ENCODE data around the gene ACAD10.

Gene ACAD10

DNA sequence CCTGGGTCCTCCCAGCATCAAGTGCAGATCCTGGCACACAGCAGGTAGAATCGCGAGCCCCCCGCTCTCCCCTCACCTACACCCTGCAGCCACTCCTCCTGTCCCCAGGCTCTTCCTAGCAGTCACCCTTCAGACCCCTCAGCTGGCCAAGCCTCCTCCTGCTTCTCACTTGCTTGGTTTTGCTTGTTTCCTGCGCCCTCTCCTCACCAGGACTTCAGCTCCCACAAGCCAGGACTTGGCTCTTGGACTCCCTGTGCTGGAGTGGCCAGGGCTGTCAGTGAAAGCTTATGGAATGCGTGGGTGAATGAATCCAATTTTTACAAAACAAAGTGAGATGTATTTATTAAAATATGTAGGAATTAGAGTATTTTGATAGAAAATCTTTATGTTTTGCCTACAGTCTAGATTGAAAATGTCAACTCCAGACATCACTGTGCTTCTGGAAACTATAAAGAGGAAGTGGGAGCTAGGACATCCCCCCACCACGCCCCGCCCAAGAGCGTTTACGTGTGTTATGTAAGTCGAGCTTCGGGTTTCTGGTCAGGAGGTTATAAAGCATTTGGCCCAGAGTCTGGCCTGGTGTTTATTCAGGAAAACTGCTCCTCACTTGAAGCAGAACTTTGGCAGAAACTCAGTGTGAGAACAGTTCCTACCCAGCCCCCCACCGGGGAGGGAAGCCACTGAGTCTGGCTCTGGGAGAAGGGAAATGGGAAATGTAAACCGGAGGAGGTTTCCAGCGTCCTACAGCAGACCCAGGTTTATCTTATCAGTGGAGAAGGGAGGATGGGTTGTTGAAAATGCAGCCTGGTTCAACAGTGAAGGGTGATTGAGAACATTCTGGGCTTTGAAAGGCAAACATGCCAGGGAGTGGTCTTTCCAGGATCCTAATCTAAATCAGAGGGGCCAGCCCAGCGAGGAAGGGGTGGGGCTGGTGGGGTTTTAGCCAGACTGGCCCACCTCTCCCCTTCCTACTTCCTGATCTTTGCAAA is 89.6 kb downstream of the ACAD10 start:
- peak; percentile 30 for FAIRE-seq
- peak; percentile 45 for DNase-seq (ENCODE audit: low spot score)

DNA sequence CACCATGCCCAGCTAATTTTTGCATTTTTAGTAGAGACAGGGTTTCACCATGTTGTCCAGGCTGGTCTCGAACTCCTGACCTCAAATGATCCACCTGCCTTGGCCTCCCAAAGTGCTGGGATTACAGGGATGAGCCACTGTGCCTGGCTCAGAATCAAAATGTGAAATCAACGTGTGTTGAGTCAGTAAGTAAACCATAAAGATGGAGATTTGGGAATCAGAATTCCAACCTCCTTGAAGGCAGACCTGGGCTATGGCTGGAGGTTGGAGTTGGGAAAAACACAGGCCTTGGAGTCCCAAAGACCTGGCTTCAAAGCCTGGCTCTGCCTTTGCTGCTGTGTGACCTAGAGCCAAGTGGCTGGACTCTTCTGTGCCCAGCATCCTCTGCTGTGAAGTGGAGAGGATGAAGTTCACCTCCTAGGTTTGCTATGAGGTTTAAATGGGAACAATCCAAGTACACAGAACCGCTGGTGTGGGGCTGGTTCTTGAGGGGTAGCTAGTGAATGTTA is 91.0 kb downstream of the ACAD10 start:
- no peak for FAIRE-seq
- no peak for DNase-seq (ENCODE audit: low spot score)

DNA sequence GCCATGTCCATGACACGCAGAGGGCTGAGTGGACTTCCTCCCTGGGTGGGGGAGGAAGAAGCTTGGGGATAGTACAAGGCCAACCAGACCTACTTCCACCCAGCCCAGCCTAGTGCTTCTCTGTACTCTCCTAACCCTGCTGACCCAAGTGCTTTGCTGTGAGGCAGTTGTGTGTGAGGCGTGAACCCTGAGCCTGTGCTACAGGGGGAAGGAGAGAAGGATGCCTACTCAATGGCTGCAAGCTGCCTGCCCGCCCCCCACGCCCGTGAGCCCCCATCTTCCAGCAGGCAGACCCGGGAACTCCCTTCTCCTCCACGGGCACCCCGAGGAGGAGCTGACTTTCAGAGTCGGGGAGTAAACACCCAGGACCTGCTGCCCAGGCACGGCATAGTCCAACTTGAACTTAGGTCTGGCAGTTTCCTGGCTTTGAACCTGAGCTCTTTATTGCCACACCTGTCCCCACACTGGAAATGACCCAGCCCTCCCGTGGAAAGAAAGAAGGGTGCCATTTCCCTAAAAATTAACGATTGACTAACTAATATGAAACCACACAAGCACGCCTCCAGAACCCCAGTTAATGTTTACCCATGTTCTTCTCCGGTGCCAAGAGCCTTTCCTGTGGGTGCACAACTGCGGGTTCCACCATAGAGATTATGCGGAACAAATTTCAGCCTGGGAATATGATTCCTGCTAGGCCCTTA is 91.6 kb downstream of the ACAD10 start:
- FAIRE-seq (peak; percentile 87), DNase-seq (ENCODE audit: low spot score) (peak; percentile 55)

DNA sequence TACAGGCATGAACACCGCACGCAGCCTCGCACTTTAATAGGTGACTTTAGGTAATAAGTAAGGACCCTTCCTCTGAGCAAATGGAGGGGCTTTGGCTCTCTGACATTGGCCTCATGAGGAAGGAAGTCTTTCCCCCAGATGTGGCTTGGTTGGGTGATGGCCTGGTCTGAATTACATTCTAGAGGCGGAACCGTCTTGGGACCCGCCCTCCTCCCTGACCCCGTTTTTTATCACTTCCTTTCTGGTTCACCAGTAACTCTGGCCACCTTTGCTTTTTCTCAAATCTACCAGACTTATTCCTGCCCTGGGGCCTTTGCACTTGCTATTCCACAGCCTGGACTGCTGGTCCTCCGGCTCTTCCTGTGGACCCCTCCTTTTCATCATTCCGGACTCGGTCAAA is 94.3 kb downstream of the ACAD10 start:
- FAIRE-seq (no peak), DNase-seq (ENCODE audit: low spot score) (no peak)

DNA sequence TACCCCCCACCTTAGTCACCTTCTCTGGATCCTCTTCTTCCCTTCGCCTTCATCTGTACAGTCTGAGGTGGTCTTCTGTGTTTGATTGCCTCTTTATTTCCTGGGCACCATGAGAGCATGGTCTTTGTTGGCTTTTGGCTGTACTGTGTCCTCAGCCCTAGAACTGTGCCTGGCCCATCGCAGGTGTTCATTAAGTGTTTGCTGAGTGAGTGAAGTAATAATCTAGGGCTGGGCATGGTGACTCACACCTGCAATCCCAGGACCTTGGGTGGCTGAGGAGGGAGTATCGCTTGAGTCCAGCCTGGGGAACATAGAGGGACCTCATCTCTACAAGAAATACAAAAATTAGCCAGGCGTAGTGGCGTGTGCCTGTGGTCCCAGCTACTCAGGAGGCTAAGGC is 94.8 kb downstream of the ACAD10 start:
- FAIRE-seq (no peak), DNase-seq (ENCODE audit: low spot score) (no peak)

DNA sequence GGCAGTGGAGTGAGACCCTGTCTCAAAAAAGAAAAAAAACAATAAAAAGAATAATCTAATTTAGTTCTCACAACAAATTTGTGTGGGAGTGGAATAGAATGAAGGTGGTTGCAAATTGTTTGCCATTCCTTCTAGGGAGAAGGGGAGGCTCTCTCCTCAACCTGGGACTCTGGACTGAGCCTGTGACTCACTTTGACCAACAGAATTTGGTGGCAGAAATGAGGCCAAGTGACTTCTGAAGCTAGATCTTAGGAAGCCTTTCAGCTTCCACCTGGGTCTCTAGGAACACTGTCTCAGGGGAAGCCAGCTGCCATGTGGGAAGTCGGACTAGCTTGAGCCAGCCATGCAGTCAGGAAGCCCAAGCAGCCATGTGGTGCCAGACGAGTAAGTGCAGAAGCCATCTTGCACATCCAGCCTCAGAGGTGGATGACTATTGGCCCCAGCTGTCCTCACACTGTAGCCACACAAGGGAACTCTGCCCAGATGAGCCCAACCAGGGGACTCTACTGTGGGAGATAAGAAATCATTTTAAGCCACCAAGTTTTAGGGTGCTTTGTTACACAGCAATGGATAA is 95.3 kb downstream of the ACAD10 start:
- no peak for DNase-seq (ENCODE audit: low spot score)
- no peak for FAIRE-seq

DNA sequence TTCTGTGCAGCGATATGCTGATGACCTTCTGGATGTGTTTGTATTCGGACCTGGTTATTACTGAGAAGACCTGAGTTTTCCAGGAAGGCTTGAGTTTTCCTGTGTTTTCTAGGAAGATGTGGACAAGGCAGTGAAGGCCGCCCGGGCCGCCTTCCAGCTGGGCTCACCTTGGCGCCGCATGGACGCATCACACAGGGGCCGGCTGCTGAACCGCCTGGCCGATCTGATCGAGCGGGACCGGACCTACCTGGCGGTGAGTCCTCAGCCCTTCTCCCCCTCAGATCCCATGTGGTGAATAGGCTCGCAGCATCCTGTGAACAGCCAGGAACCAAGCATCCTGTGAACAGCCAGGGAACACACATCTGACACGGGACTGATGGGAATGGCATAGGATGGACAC is 97.2 kb downstream of the ACAD10 start:
- no peak for FAIRE-seq

DNA sequence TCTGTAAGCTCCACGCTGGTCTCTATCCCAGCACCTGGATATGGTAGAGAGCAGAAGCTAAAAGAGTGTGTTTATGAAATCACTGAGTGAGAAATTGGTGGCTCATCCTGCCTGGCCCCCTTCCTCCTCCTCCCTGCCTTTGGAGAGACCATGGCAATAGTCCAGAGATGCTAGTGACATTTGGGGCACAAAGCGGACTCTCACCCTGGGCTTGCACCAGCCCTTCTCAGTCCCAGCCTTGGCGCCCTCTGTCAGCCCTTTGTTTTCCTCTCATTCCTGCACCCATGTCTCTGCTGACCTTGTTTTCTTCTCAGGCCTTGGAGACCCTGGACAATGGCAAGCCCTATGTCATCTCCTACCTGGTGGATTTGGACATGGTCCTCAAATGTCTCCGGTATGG is 99.1 kb downstream of the ACAD10 start:
- no peak for DNase-seq (ENCODE audit: low spot score)
- FAIRE-seq: no peak

More for the DNA sequence above, 97.2 kb downstream of the ACAD10 start:
- no peak for DNase-seq (ENCODE audit: low spot score)

DNA sequence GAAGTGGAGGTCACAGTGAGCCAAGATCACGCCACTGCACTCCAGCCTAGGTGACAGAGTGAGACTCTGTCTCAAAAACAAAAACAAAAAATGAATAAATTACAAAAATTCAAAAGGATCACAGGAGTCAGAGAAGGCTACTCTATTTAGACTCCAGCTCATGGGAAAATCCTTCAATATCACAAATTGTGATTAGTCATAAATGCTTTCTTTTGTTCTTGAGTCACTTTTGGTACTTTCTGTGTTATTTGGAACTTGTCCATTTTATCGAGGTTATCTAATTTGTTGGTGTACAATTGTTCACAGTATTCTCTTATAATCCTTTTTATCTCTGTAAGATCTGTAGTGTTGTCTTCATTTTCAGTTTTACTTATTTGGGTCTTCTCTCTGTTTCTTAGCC is 99.8 kb downstream of the ACAD10 start:
- FAIRE-seq (peak; percentile 34), DNase-seq (ENCODE audit: low spot score) (no peak)

DNA sequence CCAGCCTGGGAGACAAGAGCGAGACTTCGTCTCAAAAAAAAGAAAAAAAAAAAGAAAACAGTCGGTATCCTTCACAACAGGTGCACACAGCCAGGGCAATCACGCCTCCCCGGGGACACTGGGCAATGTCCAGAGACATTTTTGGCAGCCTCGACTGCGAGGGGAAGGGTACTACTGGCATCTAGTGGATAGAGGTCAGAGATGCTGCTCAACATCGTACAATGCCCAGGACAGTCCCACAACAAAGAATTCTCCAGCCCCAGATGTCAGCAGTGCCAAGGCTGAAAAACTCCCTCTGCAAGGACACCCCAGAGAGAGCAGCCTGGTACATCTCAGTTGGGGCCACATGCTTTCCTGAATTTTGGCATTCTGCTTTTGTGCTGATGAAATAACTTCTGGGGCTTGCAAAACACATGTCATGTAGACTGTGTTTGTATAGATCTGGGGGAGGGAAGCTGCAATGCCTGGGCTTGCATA is 102.4 kb downstream of the ACAD10 start:
- DNase-seq (ENCODE audit: low spot score) (peak; percentile 20), FAIRE-seq (no peak)

DNA sequence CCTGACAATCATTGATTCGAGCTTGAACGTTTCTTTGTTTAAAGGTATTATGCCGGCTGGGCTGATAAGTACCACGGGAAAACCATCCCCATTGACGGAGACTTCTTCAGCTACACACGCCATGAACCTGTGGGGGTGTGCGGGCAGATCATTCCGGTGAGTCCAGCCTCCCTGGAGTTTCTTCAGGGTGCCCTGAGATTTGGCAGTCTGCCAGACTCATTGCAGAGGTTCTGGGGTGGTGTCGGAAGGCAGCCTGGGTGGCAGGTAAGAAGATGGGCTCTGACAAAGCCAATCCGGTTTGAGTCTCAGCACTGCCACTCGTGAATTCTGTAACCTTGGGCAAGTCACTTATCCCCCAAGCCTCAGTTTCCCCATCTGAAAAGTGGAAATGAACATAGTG is 103.9 kb downstream of the ACAD10 start:
- FAIRE-seq (no peak), DNase-seq (ENCODE audit: low spot score) (no peak)

DNA sequence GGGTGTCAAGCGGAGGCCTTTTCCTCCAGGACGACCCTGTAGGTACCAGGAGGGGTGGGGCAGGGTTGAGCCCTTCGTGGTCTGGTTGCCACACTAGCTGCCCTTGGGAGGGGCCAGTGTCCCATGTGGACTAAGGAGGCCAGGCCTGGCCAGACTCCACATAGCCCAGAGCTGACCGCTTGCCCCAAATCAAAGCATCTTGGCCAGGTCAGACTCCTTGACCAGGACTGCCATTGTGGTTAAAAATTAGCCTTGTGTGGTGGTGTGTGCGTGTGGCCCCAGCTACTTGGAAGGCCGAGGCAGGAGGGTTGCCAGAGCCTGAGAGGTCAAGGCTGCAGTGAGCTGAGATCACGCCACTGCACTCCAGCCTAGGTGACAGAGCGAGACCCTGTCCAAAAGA is 105.7 kb downstream of the ACAD10 start:
- FAIRE-seq: peak; percentile 82
- DNase-seq (ENCODE audit: low spot score): peak; percentile 51

DNA sequence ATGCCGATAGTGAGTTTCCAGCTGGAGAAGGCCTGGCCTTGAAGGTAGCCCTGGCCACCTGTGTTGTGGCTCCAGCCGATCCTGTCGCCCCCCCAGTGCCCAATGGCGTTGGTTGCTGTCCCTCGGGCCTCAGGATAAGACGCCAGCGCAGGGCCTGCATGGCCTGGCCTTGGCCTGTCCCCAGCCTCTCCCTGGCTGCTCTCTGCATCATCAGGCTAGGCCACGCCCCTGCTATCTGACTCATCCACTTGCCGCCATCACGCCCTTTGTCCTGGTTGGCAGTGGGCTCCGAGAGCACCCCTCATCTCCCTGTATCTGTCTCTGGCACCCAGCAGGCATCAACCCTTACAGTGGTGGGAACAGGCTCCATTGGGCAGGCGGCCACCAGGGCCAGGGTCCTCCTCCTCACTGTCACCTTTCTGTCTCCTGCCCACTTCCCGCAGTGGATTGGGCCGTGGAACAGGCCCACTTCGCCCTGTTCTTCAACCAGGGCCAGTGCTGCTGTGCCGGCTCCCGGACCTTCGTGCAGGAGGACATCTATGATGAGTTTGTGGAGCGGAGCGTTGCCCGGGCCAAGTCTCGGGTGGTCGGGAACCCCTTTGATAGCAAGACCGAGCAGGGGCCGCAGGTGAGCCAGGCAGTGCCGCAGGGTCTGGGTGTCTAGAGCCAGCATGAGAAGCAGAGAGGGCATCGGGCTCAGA is 106.5 kb downstream of the ACAD10 start:
- FAIRE-seq (no peak), DNase-seq (ENCODE audit: low spot score) (no peak)

DNA sequence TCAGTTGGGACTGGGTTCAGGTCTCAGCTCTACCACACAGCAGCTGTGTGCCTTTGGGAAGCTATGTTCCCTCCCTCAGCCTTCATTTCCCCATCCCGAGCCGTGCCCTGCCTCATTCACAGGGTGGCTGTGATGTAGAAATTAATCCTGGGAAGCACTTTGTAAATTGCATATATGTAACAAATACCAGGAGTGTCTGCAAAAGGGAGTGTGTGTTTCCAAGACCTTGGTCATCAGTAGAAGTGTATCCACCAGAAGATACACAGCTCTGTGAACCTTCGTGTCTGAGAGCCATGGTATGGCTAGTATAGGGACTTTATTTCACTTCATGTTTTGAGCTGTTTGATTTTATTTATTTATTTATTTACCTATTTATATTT is 107.0 kb downstream of the ACAD10 start:
- DNase-seq (ENCODE audit: low spot score): no peak
- no peak for FAIRE-seq

DNA sequence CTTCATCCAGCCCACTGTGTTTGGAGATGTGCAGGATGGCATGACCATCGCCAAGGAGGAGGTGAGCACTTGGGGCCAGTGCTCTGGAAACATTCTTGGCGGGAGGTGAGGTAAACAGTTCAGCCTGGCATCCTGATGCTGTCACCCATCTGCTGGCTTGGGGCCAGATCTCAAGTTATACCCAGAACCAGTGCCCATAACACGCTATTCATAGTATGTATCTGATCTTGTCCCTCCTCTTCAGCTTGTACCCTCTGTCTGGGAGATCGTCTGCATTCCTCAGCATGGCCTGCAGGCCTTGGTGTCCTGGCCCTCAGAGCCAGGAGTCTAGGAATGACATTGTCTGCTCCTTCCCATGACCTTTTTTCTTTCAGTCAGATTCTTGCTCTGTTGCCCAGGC is 112.3 kb downstream of the ACAD10 start:
- peak; percentile 16 for DNase-seq (ENCODE audit: low spot score)

DNA sequence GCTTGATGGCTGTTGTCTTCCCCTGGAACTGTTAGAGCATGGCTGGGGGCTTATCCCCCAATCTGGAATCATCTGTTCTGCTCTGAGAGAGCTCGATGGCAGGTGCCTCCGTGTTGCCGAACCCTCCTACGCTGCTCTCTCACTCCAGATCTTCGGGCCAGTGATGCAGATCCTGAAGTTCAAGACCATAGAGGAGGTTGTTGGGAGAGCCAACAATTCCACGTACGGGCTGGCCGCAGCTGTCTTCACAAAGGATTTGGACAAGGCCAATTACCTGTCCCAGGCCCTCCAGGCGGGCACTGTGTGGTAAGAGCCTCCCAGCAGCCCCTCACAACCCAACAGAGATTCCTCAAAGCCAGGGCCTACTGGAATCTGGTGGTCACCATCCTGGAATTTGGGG is 113.9 kb downstream of the ACAD10 start:
- FAIRE-seq (no peak), DNase-seq (ENCODE audit: low spot score) (no peak)

More for the DNA sequence above, 112.3 kb downstream of the ACAD10 start:
- no peak for FAIRE-seq

DNA sequence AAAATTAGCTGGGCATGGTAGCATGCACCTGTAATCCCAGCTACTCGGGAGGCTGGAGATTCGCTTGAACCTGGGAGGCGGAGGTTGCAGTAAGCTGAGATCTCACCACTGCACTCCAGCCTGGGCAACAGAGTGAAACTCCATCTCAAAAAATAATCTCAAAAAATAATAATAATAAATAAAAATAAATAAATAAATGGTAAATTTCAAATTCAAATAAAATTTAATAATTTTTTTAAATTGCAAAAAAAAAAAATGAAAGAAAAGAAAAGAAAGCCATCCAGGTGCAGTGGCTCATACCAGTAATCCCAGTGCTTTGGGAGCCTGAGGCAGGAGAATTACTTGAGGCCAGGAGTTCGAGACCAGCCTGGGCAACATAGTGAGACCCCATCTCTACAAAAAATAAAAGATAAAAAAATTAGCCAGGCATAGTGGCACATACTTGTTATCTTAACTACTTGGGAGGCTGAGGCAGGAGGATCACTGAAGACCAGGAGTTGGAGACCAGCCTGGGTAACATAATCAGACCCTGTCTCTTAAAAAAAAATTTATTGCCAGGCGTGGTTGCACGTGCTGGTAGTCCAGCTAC is 117.3 kb downstream of the ACAD10 start:
- DNase-seq (ENCODE audit: low spot score) (no peak), FAIRE-seq (no peak)

DNA sequence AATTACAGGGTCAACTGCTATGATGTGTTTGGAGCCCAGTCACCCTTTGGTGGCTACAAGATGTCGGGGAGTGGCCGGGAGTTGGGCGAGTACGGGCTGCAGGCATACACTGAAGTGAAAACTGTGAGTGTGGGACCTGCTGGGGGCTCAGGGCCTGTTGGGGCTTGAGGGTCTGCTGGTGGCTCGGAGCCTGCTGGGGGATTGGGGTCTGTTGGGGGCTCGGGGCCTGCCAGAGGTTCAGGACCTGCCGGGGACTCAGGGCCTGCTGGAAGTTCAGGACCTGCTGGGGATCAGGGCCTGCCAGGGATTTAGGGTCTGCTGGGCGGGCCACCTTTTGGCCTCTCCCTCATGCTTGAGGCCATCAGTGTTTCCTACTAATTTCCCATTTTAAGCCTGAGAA is 118.0 kb downstream of the ACAD10 start:
- FAIRE-seq (no peak), DNase-seq (ENCODE audit: low spot score) (no peak)

DNA sequence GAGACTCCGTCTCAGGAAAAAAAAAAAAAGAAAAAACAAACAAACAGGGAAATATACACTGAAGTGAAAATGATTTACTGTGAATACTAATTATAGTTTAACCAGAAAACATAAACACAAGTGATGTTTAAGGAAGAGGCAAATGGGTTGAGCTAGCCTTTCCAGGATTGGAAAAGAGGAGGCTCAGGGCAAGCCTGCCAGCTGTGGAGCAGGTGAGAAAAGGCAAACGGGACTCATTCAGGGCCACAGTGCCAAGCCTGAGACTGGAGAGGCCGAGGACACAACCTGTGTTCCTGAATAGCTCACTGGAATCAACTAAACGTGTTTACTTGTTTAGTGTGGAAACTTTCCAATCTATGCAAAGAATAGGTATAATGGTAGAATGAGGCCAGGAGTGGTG is 120.5 kb downstream of the ACAD10 start:
- DNase-seq (ENCODE audit: low spot score) (no peak), FAIRE-seq (no peak)

Measured in RCC 7860 (cell line).